CD14-positive monocyte (primary cell): Measurements from ENCODE around the gene KAZN. TPM values are rescaled to one million over a fixed set of nuclear protein-coding genes. Genes with fewer than 3 reads are reported as not detected.

Experiments used
- DNase-seq, 3 donors: peaks; one replicate each; pipeline ENCODE4 v3.0.0-alpha.2; 2011 to 2022
- H2AFZ ChIP-seq: 2 replicates; pipeline ENCODE4 v1.6.0; 2012; ENCODE audit warnings: mild to moderate bottlenecking, low read depth, low read length, inconsistent platforms; ENCODE audit not compliant: insufficient read depth, poor library complexity, severe bottlenecking
- H3K27ac ChIP-seq, 2 donors: 1 replicate in 1 of 2; 2 replicates in 1 of 2; pipeline ENCODE4 v1.5.1; 2012 to 2013; ENCODE audit warnings: low read length in 2 of 2, control low read depth in 1 of 2, inconsistent platforms in 1 of 2, low read depth in 1 of 2, mild to moderate bottlenecking in 1 of 2
- H3K27me3 ChIP-seq, 2 donors: one replicate each; pipeline versions ENCODE4 v1.6.0 to v1.6.1; 2011 to 2013; ENCODE audit warnings: low read length in 2 of 2; ENCODE audit not compliant: control insufficient read depth in 2 of 2, insufficient read depth in 2 of 2
- H3K36me3 ChIP-seq, 2 donors: replicated peaks in 1 of 2; 1 replicate in 1 of 2; 2 replicates in 1 of 2; pipeline versions ENCODE4 v1.5.1 to v1.6.1; 2012 to 2013; ENCODE audit warnings: low read length in 2 of 2, control low read depth in 1 of 2, inconsistent platforms in 1 of 2, mild to moderate bottlenecking in 1 of 2; ENCODE audit not compliant: insufficient read depth in 2 of 2, control insufficient read depth in 1 of 2
- H3K4me1 ChIP-seq, 2 donors: 1 replicate in 1 of 2; 2 replicates in 1 of 2; pipeline versions ENCODE4 v1.5.1 to v1.6.1; 2012 to 2013; ENCODE audit warnings: low read length in 2 of 2, control low read depth in 1 of 2, inconsistent platforms in 1 of 2, mild to moderate bottlenecking in 1 of 2, moderate library complexity in 1 of 2; ENCODE audit not compliant: insufficient read depth in 2 of 2, control insufficient read depth in 1 of 2
- H3K4me2 ChIP-seq: replicated peaks from 2 replicates; pipeline ENCODE3; 2012; ENCODE audit warnings: low read length, moderate library complexity, mild to moderate bottlenecking; ENCODE audit not compliant: poor library complexity, severe bottlenecking; ENCODE audit errors: extremely low read depth
- H3K4me3 ChIP-seq, 3 experiments: fragments of 200-600 bp in 1 of 3; sonication (generic) in 1 of 3; replicated peaks in 1 of 3; 1 replicate in 2 of 3; 2 replicates in 1 of 3; pipeline ENCODE4 v1.5.1; 2011 to 2013; ENCODE audit warnings: low read length in 3 of 3, mild to moderate bottlenecking in 3 of 3, control low read depth in 2 of 3, low read depth in 2 of 3, inconsistent platforms in 1 of 3, moderate library complexity in 1 of 3
- H3K79me2 ChIP-seq: 2 replicates; pipeline ENCODE4 v1.6.0; 2012; ENCODE audit warnings: mild to moderate bottlenecking, control low read depth, inconsistent platforms, low read length, moderate library complexity; ENCODE audit not compliant: insufficient read depth
- H3K9ac ChIP-seq: 2 replicates; pipeline ENCODE4 v1.6.0; 2017; ENCODE audit warnings: low read length, mild to moderate bottlenecking; ENCODE audit not compliant: insufficient read depth, poor library complexity, severe bottlenecking
- H3K9me3 ChIP-seq, 2 donors: replicated peaks in 1 of 2; 1 replicate in 1 of 2; 2 replicates in 1 of 2; pipeline versions ENCODE4 v1.5.1 to v1.6.1; 2012 to 2013; ENCODE audit warnings: low read length in 2 of 2, control low read depth in 1 of 2; ENCODE audit not compliant: control insufficient read depth in 1 of 2, insufficient read depth in 1 of 2
- H4K20me1 ChIP-seq: 2 replicates; pipeline ENCODE4 v1.6.0; 2012; ENCODE audit warnings: mild to moderate bottlenecking, low read length, control low read depth, moderate library complexity; ENCODE audit not compliant: insufficient read depth
- H3K27ac Mint-ChIP-seq, 7 donors: one replicate each; pipeline ENCODE4 v1.8.0; 2020; ENCODE audit warnings: mild to moderate bottlenecking in 7 of 7, mixed read lengths in 7 of 7, moderate library complexity in 6 of 7, inconsistent platforms in 2 of 7
- H3K27me3 Mint-ChIP-seq, 3 donors: one replicate each; pipeline ENCODE4 v1.8.0; 2021 to 2022; ENCODE audit warnings: low read depth in 3 of 3, mild to moderate bottlenecking in 3 of 3, mixed read lengths in 3 of 3, moderate library complexity in 3 of 3, inconsistent platforms in 1 of 3
- H3K36me3 Mint-ChIP-seq, 2 donors: one replicate each; pipeline ENCODE4 v1.8.0; 2020; ENCODE audit warnings: mixed read lengths in 2 of 2, inconsistent platforms in 1 of 2, mild to moderate bottlenecking in 1 of 2
- H3K4me1 Mint-ChIP-seq: one replicate; pipeline ENCODE4 v1.8.0; 2020; ENCODE audit warnings: mild to moderate bottlenecking, mixed read lengths
- H3K4me3 Mint-ChIP-seq, 2 donors: one replicate each; pipeline ENCODE4 v1.8.0; 2020; ENCODE audit warnings: mild to moderate bottlenecking in 2 of 2, mixed read lengths in 2 of 2, moderate library complexity in 1 of 2
- H3K9me3 Mint-ChIP-seq, 7 donors: one replicate each; pipeline ENCODE4 v1.8.0; 2020 to 2022; ENCODE audit warnings: mixed read lengths in 7 of 7, mild to moderate bottlenecking in 6 of 7, moderate library complexity in 6 of 7, inconsistent platforms in 2 of 7
- WGBS: methylation state at CpG from one replicate; pipeline ENCODE4 v1.1.5; 2013; ENCODE audit warnings: missing lambda C conversion rate; ENCODE audit not compliant: insufficient coverage; 5-methylcytosine and 5-hydroxymethylcytosine counted together
- intact Hi-C, 2 donors: fragments of 100-400 bp; cut with micrococcal nuclease; formaldehyde crosslinking; loops; one replicate each; pipeline versions ENCODE4 v1.15.0 to v1.15.1; 2023
- polyA plus RNA-seq, 3 donors: library from polyadenylated mRNA; depleted of rRNA in 1 of 3; unstranded in 2 of 3; stranded (reverse) in 1 of 3; fragments of 300-500 nt in 2 of 3; fragments of >200 nt in 1 of 3; fragmentation: Illumina TruSeq in 2 of 3; gene quantifications; 1 replicate in 2 of 3; 2 replicates in 1 of 3; pipeline ENCODE4 v1.2.3, GENCODE V29; 2012 to 2021
- TF ChIP-seq, protein P1 (sequence below): fragments of 200-600 bp; IDR thresholded peaks from one replicate; pipeline ENCODE4 v1.8.0; 2022; ENCODE audit warnings: antibody characterized with exemption, mild to moderate bottlenecking

KAZN gene
- polyA plus RNA-seq, 3 donors, result not detected

DNA sequence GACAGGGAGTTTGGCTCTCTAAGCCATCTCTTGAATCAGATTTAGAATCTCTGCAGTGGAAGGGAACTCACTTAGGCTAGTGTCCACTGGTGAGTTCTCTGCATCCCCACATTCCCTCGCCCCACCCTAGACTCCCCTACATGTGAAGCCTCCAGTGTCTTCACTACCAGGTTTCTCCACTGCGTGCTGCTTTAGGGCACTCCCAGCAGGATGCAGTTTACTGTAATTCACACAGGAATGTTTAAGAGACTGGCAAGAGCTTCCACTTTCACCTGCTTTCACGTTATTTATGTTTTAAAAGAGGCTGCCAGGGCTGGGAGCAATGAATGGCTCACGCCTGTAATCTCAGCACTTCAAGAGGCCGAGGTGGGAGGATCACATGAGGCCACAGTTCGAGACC is 60.2 kb downstream of the KAZN start:
- no peak overlapping the region for H2AFZ ChIP-seq
- H3K36me3 ChIP-seq, result no peaks in the 10 kb centered on the region
- H4K20me1 ChIP-seq, result no peaks in the 10 kb centered on the region
- H3K9ac ChIP-seq, result no peak overlapping the region
- H3K27ac ChIP-seq, result no peak overlapping the region
- no peak overlapping the region for H3K4me3 ChIP-seq
- H3K4me2 ChIP-seq, result no peak overlapping the region
- H3K9me3 ChIP-seq, result no peaks in the 10 kb centered on the region
- no peaks in the 10 kb centered on the region for H3K79me2 ChIP-seq
- Mint-ChIP-seq H3K4me1 (peaks cover 12% of the 10 kb centered on the region), H3K27ac (no peak overlapping the region), H3K9me3 (peaks cover 0 to 4% (median 0%) of the 10 kb centered on the region in 7 donors), H3K27me3 (peaks cover 0 to 2% (median 2%) of the 10 kb centered on the region in 3 donors), H3K36me3 (no peaks in the 10 kb centered on the region), H3K4me3 (no peak overlapping the region)
- no peaks in the 10 kb centered on the region for H3K27me3 ChIP-seq
- H3K4me1 ChIP-seq, result peaks cover 0 to 3% of the 10 kb centered on the region in 2 donors
- TF ChIP-seq, protein P1, sequence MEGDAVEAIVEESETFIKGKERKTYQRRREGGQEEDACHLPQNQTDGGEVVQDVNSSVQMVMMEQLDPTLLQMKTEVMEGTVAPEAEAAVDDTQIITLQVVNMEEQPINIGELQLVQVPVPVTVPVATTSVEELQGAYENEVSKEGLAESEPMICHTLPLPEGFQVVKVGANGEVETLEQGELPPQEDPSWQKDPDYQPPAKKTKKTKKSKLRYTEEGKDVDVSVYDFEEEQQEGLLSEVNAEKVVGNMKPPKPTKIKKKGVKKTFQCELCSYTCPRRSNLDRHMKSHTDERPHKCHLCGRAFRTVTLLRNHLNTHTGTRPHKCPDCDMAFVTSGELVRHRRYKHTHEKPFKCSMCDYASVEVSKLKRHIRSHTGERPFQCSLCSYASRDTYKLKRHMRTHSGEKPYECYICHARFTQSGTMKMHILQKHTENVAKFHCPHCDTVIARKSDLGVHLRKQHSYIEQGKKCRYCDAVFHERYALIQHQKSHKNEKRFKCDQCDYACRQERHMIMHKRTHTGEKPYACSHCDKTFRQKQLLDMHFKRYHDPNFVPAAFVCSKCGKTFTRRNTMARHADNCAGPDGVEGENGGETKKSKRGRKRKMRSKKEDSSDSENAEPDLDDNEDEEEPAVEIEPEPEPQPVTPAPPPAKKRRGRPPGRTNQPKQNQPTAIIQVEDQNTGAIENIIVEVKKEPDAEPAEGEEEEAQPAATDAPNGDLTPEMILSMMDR, result no peak
- intact Hi-C loops, result no loop called here
- WGBS, result 89% methylated on average over 6 of the region's 6 CpGs
- DNase-seq, result no peak

DNA sequence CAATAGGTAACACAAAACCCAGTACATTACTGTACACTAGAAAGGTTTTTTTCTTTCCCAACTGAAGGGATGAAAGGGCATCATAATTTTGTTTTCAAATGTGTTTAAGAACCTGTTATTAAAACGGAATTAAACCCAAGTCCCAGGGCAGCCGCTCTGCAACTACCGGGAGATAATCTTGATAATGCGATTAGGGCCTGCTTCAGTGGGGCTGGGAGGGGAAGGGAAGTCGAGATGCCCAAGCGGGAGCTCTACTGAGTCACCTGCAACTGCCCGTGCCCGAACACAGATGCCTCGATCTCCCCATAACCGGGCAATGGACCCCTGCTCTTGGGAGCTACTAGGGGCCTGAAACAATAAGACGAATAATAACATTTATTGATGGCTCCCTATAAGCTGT is 61.4 kb downstream of the KAZN start:
- Histone ChIP-seq H3K27ac (no peak overlapping the region), H3K79me2 (no peaks in the 10 kb centered on the region), H3K27me3 (no peaks in the 10 kb centered on the region), H3K9ac (no peak overlapping the region), H3K36me3 (no peaks in the 10 kb centered on the region), H3K4me2 (no peak overlapping the region), H4K20me1 (no peaks in the 10 kb centered on the region), H3K4me3 (no peak overlapping the region), H2AFZ (no peak overlapping the region), H3K4me1 (peaks cover 0 to 3% of the 10 kb centered on the region in 2 donors), H3K9me3 (no peaks in the 10 kb centered on the region)
- 93% methylated on average over 8 of the region's 11 CpGs for WGBS
- H3K27ac Mint-ChIP-seq, result no peak overlapping the region
- H3K4me3 Mint-ChIP-seq, result no peak overlapping the region
- peaks cover 0 to 6% (median 0%) of the 10 kb centered on the region in 7 donors for H3K9me3 Mint-ChIP-seq
- intact Hi-C loops, result no loop called here
- H3K27me3 Mint-ChIP-seq, result peaks cover 0 to 2% (median 2%) of the 10 kb centered on the region in 3 donors
- H3K4me1 Mint-ChIP-seq, result peaks cover 12% of the 10 kb centered on the region
- no peaks in the 10 kb centered on the region for H3K36me3 Mint-ChIP-seq
- TF ChIP-seq, protein P1, result no peak
- DNase-seq, result no peak
